Measurements from ENCODE around the gene DCANP1.

DCANP1 gene

GRCh38 chr5:135417083-135417482 lies 30.1 kb downstream of the DCANP1 start:
- no peak for DNase-seq

GRCh38 chr5:135405082-135405481 lies 42.1 kb downstream of the DCANP1 start:
- DNase-seq = no peak

- no peak for DNase-seq
These were observed 45.1 kb downstream of the DCANP1 start for GRCh38 chr5:135402031-135402430.

GRCh38 chr5:135400866-135401265 lies 46.3 kb downstream of the DCANP1 start:
- no peak for DNase-seq

GRCh38 chr5:135399794-135400542 lies 47.2 kb downstream of the DCANP1 start:
- no peak for DNase-seq

- peak; percentile 90 for DNase-seq
These were observed 48.0 kb downstream of the DCANP1 start, which contains the start of gene MACROH2A1 for GRCh38 chr5:135398855-135399793. TSS of gene MACROH2A1 (minus strand) at chr5:135399231. CDS start at chr5:135389093, 10,138 bp downstream.

- DNase-seq = peak; percentile 73
These were observed 48.8 kb downstream of the DCANP1 start for GRCh38 chr5:135398160-135398854.

- DNase-seq = no peak
These were observed 50.1 kb downstream of the DCANP1 start for GRCh38 chr5:135397084-135397483.

GRCh38 chr5:135396459-135397055 lies 50.6 kb downstream of the DCANP1 start:
- no peak for DNase-seq

- no peak for DNase-seq
These were observed 51.3 kb downstream of the DCANP1 start for GRCh38 chr5:135395866-135396265.

- no peak for DNase-seq
These were observed 51.7 kb downstream of the DCANP1 start for GRCh38 chr5:135395451-135395850.
